DMS114 treated with DMSO at 0.1 percent for 48 hours (cell line): ENCODE results near the gene TJAP1.
"Not testable (repeated sequence)": the region's sequence is repeated elsewhere in the genome, so short reads cannot be mapped to it uniquely, and the experiment has no call there.

Experiments
- DNase-seq: peaks from one replicate; lab custom pipeline; 2025; ENCODE audit not compliant: unreplicated experiment; lab: John Stamatoyannopoulos, UW

TJAP1 gene

GRCh38 chr6:43481075-43481474 is 3.7 kb downstream of the TJAP1 start:
- no peak for DNase-seq

GRCh38 chr6:43481591-43482236 is 4.3 kb downstream of the TJAP1 start:
- no peak for DNase-seq

GRCh38 chr6:43488667-43489276 is 11.4 kb downstream of the TJAP1 start:
- DNase-seq, result no peak

GRCh38 chr6:43489277-43490072 is 12.1 kb downstream of the TJAP1 start:
- DNase-seq, result no peak

DNA sequence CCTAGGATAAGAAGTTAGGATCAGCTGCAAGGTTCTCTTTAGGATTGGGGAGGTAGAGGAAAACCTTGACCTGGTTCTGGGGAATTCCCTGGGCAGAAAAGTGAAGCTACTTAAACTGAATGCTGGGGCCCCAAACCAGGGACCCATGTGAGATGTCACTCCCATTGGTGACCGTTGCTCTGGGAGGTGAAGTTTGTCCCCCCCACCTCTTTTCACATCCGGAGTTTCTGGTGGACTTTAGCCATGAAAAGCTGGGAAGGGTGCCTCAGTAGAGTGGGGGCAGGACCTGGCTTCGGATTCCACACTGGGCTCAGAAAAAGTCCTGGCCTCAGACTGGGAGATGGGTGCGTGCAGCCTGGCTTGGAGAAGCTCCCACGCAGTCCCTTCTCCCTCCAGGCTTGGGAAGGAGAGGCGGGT is 13.2 kb downstream of the TJAP1 start:
- DNase-seq, result no peak

DNA sequence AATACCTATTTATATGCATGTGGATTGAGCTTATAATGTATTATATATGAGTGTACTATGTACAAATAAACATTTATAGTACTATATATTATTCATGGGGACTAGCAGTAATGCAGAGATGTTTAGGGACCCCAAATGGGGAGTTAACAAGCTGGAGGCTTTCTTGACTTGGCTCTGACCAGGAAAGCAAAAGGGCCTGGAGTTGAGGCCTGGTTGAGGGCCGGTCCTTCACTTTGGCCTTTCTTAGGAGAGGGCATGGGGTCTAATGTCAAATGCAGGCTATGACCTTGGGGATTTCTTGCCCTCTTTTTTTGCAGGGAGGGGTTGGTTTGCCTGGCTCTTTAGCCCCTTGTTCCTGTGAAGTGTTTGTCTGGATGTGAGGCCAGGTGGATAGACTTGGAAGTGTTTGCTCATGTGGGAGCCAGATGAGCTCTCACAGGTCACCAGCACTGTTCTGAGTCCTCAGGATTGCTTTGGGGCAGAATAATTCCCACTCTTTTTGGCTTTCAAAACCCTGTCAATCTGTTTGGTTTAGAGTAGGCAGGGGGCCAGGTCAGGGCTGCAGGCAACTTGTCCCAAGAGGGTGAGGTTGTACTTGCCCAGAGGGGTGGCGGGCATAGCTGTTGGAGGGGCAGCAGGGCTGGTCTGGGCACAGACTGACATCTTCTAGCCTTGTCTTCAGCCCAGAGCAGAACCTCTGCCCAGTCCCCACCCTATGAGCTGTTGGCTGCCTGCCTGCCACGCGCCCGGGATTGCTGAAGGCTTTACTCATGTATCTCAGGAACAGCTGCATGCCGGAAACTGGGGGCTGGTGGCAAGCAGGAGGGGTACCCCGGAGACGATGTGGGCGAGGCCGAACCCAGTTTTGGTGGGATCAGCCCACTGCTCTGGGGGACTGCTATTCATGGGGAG is 14.6 kb downstream of the TJAP1 start:
- no peak for DNase-seq

- DNase-seq, result no peak
Observed at GRCh38 chr6:43492673-43493072, 15.3 kb downstream of the TJAP1 start.

DNA sequence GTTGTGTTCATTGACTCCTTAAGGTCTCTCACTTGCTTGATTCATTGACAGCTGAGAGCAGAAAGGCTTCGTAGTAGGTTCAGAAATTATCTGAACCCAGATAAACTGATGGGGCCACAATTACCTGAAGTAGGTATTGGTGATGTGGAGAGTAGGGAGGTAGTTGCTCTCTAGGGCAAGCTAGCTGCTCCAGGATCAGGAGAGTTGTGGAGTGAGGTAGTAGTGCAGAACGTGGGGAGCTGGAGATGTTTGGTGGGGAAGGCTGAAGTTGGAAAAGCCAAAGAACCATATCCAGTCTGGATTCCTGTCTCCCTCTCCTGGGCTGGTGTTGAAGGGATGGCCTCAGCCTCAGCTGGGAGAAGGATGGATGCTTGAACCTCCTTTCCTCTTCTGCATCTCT is 15.9 kb downstream of the TJAP1 start:
- DNase-seq, result no peak

DNA sequence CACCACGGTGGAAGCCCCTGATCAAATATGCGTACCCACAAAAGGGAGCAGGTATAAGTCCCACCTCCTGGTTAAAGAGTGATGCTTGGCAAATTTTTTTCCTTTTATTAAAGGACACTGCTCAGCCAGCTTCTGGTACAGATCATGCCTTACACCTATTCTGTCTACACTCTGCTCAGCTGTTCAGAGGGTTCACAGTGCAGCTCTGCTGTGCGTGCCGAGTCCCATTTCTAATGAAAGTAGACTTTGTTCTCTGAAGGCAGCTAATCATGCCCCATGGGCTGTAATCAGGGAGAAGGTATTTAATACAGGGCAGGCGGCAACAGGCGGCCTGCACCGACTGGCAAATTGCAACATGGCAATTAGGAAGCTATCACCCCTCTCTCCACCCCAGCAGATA is 16.5 kb downstream of the TJAP1 start:
- no peak for DNase-seq

- no peak for DNase-seq
Observed at GRCh38 chr6:43494321-43494720, 17.0 kb downstream of the TJAP1 start.

DNA sequence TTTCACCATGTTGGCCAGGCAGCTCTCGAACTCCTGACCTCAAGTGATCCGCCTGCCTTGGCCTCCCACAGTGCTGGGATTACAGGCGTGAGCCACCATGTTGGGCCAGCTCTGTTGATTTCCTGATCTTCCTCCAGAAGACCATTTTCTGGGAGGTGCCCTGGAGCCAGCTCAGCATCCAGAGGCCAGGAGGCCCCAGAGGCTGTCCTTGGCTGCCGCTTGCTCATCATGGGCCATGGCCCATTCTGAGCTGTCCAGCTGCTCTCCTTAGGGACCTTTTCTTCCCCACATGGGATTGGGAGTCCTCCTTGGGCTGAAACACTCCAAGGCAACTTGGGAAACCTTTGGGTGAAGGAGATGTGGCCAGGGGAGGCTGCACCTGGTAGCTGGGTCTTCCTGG is 17.4 kb downstream of the TJAP1 start:
- no peak for DNase-seq

- no peak for DNase-seq
Observed at GRCh38 chr6:43495409-43495941, 18.1 kb downstream of the TJAP1 start.

DNA sequence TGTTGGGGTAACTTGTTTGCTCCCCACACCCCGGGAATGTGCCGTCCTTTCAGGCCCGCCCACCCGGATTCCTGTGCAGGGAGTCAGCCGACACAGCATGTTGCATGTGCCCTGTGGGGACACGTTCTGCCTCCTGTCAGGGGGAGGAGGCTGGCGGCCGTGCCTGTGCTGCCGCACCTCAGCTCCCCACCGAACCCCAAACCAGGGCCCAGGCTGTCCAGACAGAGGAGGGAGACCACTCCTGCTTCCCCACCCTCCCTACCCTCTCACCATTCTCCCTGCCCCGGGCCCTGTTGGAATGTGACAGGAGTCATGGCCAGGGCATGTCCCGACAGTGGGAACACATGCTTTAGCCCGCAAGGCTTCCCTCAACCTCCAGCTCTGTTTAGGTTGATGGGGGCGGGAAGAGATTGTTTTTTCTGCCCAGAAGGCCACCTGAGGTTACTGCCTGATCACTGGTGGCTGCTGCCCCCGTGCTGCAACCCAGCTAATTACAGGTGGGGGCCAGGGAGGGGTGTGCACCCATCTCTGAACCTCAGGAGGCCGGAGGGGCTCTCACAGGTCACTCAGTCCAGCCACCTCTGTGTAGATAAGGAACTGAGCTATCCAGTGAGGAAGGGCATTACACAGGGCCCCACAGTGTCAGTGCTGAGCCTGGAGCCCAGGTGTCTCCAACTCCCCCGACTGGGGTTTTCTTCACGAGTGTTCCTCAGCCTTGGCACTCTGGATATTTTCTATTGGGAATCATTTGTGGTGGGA is 19.2 kb downstream of the TJAP1 start:
- no peak for DNase-seq

- DNase-seq, result no peak
Observed at GRCh38 chr6:43497129-43497396, 19.7 kb downstream of the TJAP1 start.

DNA sequence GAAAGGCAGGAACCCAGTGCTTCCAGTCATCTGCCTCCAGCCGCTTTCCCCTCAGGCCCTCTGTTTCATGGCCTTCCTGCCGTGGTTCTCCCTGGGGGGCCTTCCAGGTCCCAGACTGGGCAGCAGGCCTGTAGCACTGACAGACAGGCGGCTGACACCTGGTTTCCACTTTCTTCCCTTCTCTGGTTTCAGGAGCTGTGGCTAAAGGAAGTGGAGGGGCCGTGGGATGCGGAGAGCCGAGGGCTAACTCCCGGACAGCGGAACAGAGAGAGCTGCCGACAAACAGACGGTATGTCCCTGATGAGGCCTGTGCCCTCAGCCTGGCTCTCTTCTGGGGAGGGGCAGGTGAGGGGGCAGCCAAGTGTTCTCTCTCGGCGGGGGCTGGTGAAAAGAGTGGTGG is 20.3 kb downstream of the TJAP1 start:
- DNase-seq, result no peak

GRCh38 chr6:43498291-43498690 is 20.9 kb downstream of the TJAP1 start:
- DNase-seq, result not testable (repeated sequence)

- no peak for DNase-seq
Observed at GRCh38 chr6:43499028-43499815, 21.9 kb downstream of the TJAP1 start.

DNA sequence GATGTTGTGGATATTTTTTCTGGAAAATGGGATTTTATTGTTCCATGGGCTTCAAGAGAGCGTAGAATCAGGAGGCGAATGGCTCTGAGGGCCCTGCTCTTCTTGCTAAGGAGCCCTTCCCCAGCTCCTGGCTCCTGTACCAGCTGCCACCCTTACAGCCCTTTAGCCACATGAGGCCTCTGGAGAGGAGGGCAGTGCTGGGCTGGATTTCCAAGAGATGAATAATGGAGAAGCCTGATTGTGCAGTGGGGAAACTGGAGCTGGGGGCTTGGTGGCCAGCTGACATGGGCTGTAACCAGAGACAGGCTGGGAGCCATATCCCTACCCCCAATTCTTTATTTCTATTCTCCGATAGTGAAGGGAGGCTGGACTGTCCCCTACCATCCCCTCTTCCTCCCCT is 23.6 kb downstream of the TJAP1 start:
- no peak for DNase-seq

- DNase-seq, result no peak
Observed at GRCh38 chr6:43502666-43503065, 25.3 kb downstream of the TJAP1 start.

DNA sequence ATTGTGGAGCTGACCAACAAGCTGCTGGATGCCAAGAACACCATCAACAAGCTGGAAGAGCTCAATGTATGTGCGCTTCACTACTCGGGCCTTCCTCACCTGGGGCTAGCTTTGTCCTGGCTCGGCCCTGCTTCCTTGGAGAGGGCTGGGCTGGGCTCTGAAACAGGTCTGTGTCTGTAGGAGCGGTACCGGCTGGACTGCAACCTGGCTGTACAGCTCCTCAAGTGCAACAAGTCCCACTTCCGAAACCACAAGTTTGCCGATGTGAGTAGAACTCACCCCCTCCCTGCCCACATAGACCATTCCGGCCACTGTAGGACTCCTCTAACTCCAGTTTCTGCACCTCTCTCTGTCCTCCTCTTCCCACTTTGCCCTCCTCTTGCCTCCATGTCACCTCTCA is 26.1 kb downstream of the TJAP1 start:
- DNase-seq, result no peak
